ENCODE data around the gene UIMC1.

UIMC1 gene

DNA sequence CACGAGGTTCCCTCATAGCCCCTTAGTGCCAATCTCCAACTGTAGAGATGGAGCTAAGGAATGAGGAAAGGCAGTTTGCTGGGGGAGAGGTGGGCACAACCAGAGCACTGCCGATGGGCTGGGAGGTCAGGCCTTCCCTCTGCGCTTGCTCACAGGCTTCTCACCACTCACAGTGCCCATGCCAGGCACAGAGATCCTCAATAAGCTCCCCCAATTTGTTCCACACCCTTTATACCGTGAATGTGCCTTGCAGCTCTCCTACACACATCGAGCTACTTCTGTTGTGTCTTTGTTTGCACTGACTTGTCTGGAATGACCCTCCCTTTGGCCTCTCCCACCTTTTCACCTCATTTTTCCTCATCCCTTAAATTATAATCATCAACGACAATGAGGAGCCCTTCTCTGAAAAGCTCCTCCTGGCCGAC lies 105.8 kb downstream of the UIMC1 start:
- no peak for DNase-seq

DNA sequence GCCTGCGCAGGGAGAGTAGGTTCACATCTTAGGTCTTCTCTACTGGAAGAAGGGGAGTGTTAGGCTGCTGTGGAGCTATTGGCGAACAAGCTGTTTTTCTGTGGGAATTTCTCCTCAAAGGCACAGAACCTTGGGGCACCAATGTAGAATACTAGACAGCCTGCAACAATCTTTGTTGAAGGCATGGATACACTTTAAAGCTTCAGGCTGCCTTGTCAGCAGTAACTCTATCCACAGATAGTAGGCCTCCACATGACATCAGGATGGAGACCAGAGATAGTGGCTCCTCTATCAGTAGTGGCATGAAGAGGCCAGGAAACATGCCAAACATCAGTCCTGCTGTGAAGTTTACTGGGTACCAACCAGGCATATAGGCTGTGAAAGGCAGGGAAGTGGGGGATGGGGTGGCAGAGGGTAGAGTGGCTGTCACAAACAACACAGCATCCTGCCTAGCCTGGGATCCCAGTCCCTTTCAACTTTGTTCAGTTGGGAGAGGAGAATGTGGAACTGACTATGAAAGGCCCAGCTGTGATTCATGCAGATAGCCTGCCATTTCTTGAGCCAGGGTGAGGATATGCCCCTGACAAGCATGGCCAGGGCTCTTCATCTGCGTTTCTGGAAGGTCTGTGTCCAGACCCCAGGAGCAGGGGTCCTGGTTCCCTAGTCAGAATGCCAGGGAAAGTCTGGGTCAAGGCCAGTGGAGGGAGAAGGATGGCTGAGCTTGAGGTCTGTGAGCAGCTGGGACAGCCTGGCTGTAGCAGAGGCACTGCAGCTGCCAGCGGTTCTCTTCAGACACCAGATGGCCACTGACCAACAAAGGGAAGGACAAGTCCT lies 106.4 kb downstream of the UIMC1 start:
- no peak for DNase-seq

DNA sequence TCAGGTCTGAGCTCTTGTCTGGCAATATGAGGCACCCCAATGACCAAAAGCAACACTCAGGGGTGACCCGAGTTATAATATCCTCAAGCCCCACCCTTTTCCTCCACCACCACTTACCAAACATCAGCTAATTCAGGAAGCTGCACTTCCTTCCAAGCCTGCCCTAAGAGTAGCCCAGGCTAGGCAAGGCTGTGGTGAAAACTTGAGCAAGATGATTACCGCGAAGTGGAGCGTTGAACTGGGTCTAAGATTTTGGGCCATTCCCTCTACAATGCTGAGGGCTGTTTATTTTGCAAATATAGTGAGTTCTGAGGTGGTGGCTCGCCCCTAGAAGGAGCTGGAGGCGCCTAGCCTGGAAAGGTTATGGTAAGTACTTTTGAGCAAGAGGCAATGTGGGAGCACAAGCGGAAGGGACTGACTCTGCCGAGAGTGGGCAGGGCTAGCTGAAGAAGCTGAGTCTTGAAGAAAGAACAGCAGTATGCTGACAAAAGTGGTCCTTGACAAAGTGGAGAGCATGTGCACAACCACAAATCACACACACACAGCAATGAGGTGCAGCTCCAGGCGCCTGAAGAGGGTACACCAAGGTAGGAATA lies 107.2 kb downstream of the UIMC1 start, which contains the start of gene HK3:
Gene HK3, minus strand, starts transcription at position 51 of the 596 bp plus-strand sequence. CDS start 3,187 bp downstream, outside the sequence.
- DNase-seq, result no peak

DNA sequence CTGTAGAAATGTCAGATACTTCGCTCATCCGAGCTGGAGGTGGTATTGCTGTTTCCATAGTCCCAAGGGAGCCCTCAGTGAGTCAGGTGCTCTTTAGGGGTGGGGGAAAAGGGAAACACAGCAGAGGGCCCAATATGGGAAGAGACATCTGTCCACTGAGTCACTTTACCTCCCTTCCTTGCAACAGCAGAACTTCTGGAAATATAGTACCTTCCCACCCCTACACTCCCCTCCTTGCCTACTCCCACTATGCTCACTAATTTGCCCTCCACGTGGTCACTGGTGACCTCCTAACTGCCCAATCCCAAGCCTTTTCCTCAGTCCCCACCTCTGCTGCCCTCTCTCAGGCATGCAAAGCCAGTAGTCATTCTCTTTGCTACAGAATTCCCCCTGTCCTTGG lies 109.3 kb downstream of the UIMC1 start:
- DNase-seq, result no peak

DNA sequence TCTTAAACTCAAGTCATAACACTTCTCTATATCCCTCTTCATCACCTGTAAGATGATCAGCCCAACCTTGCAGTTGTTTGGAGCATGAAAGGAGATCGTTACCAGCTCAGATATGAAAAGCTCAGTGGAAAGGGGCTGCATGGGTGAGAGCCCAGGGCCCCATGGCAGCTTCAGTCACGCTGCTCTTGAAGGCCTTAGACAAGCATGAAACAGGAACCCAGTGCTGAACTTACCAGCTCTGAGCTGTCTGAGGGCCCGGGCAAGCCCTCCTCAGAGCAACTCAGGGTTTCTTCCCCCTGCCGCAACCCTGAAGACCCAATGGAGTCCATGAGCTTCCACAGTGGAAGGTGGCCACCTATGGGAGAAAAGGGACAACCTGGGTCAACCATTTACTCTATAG lies 110.7 kb downstream of the UIMC1 start:
- DNase-seq, result no peak

DNA sequence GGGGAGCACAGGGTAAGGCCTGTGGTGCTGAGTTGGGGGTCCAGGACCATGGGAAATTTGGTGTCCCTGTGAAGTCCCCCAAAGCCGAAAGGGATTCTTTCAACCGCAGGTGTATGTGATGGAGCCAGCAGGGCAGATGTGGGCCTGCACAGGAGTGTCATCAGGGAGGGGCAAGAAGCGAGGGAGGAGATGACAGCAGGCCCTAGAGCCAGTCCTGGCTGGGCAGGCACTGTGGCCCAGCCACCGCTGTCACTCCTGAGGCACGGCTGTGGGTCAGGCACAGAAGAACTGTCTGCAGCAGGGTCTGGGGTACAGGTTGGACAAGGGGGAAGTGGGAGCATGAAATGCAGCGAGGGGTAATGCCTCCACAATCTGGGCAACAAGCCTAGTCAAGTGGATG lies 112.3 kb downstream of the UIMC1 start:
- no peak for DNase-seq

DNA sequence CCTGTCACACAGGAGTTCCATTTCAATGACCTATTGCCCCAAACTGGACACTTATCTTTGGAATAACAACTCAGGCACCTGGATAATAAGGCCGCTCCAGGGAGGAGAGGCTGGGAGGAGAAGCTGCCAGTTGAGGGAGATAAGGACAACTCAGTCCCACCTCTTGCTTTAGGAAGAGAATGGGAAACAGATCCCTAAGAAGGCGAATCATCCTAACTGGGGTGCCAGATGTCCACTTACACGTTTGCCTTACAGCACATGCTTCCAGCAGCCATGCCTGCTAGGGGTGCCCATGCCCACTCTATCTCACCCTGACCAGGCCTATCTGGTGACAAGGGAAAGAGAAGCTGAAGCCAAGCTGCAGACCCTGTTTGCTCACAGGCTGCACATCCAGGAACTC lies 113.9 kb downstream of the UIMC1 start:
- DNase-seq, result no peak

DNA sequence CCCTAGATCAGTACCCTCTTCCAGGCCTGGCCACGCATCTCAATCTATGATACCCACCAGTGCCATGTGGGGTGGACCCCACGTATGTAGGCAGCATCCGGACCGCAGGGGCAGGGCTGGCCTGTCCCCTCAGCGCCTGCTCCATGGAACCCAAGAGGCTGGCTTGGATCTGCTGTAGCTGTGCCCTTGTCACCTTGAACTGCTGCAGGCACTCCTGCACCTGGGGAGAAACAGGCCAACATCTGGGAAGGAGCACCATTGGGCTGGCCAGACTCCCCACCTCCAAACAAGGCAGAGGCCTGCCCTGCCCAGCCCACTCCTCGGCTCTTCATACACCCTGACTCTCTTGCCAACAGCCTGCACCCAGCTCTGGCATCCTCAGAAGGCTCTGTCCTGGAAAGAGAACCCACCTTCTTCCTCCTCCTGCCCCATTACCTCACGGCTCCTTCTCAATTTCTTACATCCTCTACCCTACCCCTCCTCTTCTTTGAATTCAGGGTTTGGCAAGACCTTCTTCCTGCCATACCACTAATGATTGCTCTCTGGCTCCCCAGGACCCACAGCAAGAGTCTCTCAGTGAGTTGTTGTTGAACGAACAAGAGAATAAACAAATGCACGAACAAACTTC lies 115.1 kb downstream of the UIMC1 start:
- DNase-seq, result no peak

DNA sequence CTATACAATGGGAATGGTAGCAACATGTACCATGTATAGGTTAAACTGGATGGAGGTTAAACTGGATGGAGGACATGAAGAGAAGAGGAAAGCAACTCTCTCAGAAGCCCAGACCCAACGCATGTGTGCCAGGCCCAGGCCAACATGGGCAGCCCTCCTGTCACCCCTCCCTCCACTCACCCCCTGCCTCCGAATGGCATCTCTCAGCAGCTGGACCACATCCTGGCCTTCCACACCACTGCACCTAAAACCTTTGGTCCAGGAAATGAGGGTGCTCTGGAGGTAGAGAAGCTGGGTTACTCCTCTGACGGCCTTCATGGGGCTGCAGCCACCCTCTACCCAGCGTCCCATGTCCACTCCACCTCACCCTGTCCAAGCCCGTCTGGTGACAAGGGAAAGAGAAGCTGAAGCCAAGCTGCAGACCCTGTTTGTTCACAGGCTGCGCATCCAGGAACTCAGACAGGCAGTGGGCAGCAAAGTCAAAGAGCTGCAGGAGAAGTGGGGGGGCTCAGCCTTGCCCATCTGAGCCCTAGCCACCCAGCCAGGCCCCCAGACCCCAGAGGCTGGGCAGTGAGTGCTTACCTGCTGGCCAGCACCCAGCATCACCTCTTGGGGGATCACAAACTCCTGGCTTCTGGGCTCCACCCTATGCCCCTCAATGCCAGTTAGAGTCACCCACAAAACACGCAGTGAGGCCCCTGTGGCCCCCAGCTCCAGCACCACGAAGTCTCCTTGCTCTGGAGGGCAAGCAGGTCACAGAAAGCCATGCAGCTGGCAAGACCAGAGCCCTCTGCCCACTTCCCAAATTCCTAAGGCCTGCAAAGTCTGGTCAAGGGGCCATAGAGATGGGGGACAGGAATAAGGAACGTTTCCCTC lies 115.9 kb downstream of the UIMC1 start:
- no peak for DNase-seq

DNA sequence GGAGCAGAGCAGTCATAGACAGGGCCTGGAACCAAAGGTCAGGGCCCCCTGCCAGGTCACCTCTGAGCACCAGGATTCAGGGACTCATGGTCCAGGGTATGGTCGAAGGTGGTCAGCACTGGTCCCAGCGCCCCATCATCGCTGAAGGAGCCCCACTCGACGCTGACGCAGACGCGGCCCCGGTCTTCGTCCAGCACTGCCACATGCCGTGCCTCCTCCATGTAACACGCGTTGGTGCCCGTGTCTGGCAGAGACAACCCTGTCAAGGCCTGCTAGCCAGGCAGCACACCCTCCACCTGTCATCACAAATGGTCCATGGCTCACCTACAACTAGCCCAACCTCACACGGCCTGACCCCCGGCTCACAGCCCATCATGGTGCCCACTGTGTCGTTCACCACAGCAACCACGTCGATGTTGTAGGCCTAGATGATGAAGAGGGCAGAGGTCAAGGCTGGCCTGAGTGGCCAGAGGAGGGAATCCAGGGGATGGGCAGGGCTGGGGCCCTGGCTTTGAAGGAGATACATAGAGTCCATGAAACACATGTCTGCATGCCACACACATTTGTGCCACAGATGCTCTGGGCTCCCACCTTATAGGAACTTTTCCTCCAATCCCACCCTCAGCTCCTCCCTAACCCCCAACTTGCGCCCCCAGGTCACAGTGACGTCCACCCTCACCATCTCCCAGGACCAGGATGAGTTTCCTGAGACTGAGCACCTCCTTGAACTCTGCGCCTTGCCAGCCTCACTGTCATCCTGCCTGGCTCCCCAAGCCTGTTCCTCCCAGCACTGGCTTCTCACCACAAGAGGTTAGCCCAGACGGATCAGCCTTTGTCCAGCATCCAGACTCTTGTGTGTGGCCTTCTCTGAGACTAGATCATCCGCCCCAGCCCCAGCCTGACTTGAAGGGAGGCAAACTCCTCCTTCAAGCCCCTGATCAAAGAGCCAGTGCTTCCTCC lies 117.0 kb downstream of the UIMC1 start:
- DNase-seq, result no peak

DNA sequence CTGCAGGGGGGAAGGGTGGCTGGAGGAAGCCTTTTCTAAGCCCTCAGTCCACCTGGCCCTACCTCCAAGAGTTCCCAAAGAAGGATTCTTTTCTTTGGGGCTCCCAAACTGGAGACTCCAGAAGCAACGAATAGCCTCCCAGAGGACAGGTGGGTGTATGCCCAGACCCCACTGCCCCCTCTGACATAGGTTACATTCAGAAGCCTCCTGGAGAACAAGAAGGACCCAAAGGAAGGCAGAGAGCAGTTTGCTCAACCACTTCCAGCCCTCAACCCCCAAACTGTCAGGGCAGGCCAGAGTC lies 117.8 kb downstream of the UIMC1 start:
- DNase-seq, result no peak

DNA sequence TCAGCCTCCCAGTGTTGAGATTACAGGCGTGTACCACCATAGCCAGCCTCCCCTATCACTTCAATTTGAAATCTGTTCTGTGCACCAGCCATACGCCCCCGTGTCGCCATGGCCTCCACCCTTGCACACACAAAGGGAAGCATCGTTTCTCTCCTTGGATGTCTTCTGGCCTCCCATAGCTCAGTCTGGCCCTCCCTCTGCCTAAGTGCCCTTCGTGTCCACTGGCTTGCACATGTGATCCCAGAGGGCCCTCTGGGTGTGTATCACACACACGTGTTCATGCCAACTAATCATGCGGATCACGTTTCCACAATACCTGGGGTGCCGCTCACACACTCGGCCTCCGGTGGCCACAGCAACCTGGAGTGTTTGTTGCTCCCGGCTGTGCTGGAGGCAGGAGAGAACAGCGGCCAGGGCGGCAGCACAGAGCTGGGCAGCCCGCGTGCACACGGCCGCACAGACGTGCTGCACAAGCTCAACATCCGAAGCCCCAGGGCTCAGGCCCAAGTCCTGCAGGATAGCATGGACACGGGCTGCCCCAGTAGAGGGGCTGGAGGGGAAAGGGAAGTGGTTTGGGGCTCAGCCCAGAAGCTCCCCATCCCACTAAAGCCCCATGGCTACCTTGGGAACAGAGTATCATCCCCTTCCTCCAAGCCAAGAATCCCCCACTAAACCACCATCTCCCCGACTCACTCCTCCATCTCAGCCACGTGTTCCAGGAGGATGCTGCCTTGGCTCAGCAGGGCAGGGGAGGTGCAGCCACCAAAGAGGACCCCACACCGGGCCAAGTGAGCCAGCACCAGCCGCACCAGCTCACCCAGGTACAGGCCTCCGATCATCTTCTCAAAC lies 118.3 kb downstream of the UIMC1 start:
- no peak for DNase-seq

DNA sequence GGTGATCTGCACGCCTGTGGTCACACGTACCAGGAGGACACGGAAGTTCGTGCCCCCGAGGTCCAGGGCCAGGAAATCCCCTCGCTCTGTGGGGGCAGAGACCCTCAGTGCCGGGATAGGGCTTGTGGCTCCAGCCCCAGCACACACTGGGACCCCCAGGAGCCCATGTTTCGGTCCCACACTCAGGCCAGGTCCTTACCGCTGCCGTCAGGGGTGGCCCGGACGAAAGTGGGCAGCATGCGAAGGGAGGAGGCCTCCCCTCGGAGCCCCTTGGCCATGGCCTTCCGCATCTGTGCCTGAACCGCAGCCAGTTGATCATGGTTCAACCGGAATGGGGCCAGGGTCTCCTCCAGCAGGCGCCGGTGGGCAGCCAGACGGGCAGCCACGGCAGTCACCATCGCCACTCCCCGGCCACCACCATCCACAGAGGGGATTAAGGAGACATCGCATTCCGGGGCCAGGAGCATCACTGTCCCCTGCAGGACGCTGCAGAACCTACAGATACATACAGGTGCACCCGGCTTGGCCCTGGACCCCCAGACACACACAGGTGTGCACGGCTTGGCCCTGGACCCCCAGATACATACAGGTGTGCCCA lies 119.2 kb downstream of the UIMC1 start:
- DNase-seq, result no peak

DNA sequence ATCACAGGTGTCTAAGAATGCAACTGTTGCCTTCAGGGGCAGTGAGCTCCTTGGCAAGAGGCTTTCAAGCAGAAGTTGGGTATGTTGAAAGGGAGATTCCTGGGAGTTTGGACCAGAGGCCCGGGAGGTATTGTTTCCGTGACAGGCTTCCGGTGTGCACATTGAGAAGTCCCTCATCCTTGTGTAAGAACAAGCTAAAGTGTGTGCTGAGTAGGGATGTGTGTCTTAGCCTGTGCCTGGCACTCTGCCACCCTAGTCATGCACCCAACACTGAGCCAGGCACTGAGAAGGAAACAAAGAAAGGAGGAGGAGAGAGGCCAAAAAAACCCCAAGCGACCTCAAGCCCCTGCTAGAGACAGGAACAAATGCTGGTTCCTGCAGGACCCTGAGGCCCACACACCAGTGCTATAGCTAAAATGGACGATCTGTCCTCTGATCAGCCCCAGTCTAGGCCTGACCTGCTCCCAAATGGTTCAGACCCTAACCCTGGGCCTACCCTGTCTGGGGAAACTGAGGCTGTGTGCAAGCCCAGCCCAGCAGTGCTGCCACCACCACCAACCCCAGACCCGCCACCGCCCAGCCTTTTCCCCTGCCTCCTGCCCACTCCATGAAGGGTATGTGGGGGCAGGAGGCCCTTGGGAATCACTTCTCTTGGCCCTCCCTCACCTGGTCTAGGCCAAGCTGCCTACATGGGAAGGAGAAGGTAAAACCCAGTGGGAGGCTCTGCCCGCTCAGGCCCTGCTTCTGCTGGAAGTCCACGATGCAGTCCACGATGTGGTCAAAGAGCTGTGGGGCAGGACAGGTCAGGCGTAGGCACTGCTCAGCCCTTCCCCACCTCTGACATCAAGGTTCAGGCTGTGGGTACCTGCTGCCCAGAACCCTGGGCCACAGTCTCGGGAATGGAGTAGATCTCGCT lies 120.0 kb downstream of the UIMC1 start:
- no peak for DNase-seq

DNA sequence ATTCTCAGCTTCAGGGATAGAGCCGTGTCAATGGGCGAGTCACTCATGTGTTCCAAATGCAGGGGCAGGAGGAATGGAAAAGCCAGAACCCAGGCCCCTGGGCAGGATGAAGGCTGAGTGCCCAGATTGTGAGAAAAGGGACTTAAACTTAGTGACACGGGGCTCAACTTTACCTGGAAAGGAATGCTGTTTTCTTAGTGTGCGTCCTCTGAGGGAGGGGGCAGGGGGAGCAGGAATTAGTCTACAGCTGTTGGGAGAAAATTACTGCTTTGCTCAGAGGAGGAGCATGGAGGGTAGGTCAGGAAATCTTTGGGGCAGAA lies 122.0 kb downstream of the UIMC1 start:
- no peak for DNase-seq

DNA sequence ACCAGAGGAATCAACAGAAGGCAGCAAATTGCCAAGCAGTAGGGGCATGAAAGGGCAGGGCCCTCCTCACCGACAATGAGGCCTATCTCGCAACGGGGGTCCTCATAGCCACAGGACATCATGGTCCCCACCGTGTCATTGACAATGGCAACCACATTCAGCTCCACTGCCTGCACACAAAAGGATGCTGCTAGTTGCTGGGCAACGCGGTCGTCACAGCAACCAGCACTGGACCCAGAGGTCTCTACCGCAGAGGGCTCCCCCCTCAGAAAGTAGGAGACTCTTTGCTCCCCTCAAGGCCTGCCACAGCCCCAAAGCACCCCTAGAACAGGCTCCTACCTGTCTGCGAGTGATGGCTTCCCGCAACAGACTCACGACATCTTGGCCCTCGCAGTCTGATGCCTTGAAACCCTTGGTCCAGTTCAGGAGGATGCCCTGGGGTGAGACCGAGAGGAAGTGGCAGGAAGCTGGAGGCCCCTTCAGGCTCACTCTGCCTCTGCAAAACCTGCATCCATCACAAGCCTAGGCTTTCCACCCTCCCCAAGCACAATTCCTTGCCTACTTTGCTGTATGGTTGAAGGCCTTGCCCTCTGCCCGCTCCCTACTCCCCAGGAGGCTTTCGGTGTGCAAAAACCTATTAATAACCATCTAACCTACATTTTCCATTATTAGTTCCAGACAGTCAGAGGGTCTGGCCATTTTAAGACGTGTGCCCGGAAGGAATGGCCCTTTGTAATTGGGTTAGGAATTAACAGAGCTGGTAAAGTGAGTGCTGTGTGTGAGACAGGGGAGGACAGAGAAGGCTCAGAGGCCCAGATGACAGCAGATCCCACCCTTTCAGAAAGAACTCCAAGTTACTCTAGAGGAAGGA lies 122.6 kb downstream of the UIMC1 start:
- no peak for DNase-seq

DNA sequence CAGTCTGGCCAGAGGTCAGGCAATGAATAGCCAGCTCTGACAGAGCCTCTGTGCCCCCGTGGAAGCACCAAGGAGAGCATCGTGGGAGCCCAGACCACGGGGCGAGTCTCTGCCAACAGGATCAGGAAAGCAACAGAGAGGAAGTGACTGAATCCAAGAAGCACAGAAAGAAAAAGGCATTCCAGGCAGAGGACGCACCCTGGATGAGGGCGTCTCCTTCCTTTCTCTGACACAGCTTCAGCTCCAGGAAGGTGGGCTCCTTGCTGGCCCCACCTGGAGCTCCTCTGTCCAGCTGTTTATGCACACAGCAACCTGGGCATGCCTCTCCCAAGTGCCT lies 124.0 kb downstream of the UIMC1 start:
- no peak for DNase-seq

DNA sequence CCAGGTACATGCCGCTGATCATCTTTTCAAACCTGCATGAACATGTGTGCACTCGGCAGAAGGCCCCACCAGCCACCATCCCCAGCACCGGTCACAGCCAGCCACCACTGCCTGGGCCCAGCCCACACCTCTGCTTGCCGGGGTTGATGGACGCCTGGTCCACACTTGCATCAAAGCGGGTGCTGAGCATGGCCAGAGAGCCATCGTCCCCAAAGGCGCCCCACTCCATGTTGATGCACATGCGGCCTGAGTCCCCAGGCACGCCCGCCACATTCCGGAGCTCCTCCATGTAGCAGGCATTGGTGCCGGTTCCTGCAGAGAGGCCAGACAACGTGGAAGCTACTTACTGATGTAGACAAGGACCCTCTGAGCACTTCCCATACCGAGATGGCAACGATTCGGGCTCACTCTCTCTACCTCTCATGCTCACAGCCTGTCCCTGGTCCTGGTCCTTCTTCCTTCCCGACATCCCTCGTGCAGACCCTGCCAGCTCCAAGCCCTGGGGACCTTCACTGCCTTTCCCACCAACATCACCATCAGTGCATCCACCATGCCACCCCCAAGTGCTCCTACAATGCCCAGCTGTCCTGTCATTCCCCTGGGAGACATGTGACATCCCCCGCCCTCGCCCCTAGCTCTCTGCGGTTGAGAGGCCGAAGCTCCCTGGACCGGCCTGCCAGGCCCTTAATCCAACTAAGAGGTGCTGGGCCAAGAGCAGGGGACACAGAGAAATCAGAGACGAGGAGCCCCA lies 124.6 kb downstream of the UIMC1 start:
- DNase-seq, result no peak

All from fibroblast of skin of right quadriceps (primary cell).